ENCODE measurements around the gene TOR2A. TPM values are rescaled to one million over a fixed set of nuclear protein-coding genes. Genes with fewer than 3 reads are reported as not detected.

Gene TOR2A
- total and polyA plus RNA-seq, 5 donors from 2014 or later: 11.9 to 30.2 (median 23.2) TPM

DNA sequence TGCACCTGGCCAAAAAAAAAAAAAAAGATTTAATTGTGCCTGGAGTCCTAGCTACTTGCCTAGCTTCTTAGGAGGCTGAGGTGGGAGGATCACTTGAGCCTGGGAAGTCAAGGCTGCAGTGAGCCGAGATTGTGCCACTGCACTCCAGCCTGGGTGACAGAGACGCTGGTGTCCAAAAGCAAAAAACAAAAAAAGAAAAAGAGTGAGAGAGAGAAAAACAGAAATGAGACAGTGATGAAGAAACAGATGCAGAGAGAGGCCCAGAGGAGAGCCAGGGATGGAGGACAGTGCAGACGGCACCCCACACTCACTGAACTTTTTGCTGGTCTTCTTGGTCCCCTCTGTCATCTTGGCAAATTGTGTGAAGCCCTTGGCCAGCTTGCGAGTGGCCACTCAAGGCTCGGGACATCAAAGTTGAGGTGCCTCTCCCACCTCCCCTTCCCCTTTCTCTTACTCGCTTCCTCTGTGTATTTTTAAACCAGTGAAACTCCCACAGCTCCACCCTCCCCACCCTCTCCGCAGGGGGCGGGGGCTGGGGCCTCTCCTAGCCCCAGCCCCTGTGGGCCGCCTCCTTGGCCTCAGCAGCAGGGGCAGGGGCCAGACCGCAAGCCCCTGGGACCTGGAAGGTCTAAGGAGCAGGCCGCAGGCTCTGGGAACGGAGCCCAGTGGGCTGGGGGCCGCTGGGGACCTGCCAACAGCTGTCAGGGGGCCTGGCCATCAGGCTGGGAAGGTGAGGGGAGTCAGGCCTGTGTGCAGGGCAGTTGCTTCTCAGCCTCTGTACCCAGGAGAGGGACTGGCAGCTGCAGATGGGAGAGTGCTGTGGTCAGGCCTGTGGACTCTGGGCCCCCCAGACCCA is 43.4 kb upstream of the TOR2A start, which contains the start of gene SH2D3C:
Gene SH2D3C (minus strand): TSS at position 387 of the 856 bp plus-strand sequence. CDS start 39 bp downstream, at position 348.
- H3K27me3 Mint-ChIP-seq: no peaks in the 10 kb centered on the region
- peaks cover 13 to 67% (median 37%) of the 10 kb centered on the region in 4 donors for H3K4me1 Mint-ChIP-seq
- peak within 1 kb of the TSS; percentile 94 for H3K4me3 ChIP-seq (ENCODE audit: low read depth, low read length)
- no peaks in the 10 kb centered on the region for H3K27me3 ChIP-seq (ENCODE audit: control insufficient read depth, insufficient read depth, low read length)
- peak; percentile 31 to 32 for ATAC-seq (ENCODE audit: low read depth in 2 of 2)
- no peaks in the 10 kb centered on the region for H3K9me3 ChIP-seq (ENCODE audit: control insufficient read depth in 2 of 2, low read length in 2 of 2)
- peak in 2 of 3 donors; percentile 33 to 55 for DNase-seq
- H3K36me3 Mint-ChIP-seq: peaks cover 6% of the 10 kb centered on the region
- peak within 1 kb of the TSS; percentile 96 to 100 (median 98) for H3K4me3 Mint-ChIP-seq
- peak within 1 kb of the TSS; percentile 93 to 98 (median 95) for H3K27ac Mint-ChIP-seq
- peaks cover 83% of the 10 kb centered on the region for H3K4me1 ChIP-seq (ENCODE audit: control insufficient read depth, insufficient read depth, low read length, poor library complexity, severe bottlenecking)
- peaks cover 12% of the 10 kb centered on the region for H3K36me3 ChIP-seq (ENCODE audit: control insufficient read depth, insufficient read depth, low read length)
- H3K9me3 Mint-ChIP-seq: no peaks in the 10 kb centered on the region
- H3K27ac ChIP-seq (ENCODE audit: insufficient read depth, low read length, poor library complexity, severe bottlenecking): peak within 1 kb of the TSS; percentile 90

DNA sequence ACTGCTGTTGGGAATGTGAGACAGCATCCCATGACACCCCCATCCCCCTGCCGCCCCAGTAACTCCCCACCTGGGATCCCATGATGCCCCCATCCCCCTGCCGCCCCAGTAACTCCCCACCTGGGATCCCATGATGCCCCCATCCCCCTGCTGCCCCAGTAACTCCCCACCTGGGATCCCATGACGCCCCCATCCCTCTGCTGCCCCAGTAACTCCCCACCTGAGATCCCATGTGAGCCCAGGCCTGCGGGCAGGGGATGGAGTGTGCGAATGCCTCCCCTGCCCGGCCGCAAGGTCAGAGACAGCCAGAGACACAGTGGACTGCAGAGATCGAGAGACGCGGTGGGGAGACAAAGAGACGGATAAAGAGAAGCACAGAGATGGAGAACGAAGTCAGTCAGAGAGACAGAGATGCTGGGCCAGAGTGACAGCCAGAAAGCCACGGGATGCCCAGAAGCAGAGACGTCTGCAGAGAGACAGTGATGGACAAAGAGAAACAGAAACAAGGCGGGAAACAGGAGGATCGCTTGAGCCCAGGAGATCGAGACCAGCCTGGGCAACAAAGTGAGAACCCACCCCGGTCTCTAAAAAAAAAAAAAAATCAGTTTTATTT is 42.4 kb upstream of the TOR2A start:
- H3K4me3 ChIP-seq (ENCODE audit: low read depth, low read length): peak overlapping the region; percentile 94
- H3K4me3 Mint-ChIP-seq: peak overlapping the region; percentile 96 to 100 (median 98)
- H3K9me3 Mint-ChIP-seq: no peaks in the 10 kb centered on the region
- no peaks in the 10 kb centered on the region for H3K27me3 ChIP-seq (ENCODE audit: control insufficient read depth, insufficient read depth, low read length)
- H3K9me3 ChIP-seq (ENCODE audit: control insufficient read depth in 2 of 2, low read length in 2 of 2): no peaks in the 10 kb centered on the region
- H3K4me1 ChIP-seq (ENCODE audit: control insufficient read depth, insufficient read depth, low read length, poor library complexity, severe bottlenecking): peaks cover 72% of the 10 kb centered on the region
- H3K4me1 Mint-ChIP-seq: peaks cover 13 to 67% (median 30%) of the 10 kb centered on the region in 4 donors
- H3K36me3 Mint-ChIP-seq: peaks cover 9% of the 10 kb centered on the region
- H3K36me3 ChIP-seq (ENCODE audit: control insufficient read depth, insufficient read depth, low read length): peaks cover 22% of the 10 kb centered on the region
- DNase-seq (peak in 1 of 3 donors; percentile 43), ATAC-seq (ENCODE audit: low read depth in 2 of 2) (no peak)
- H3K27ac Mint-ChIP-seq: peak overlapping the region; percentile 93 to 98 (median 95)
- H3K27ac ChIP-seq (ENCODE audit: insufficient read depth, low read length, poor library complexity, severe bottlenecking): peak overlapping the region; percentile 90
- H3K27me3 Mint-ChIP-seq: no peaks in the 10 kb centered on the region

DNA sequence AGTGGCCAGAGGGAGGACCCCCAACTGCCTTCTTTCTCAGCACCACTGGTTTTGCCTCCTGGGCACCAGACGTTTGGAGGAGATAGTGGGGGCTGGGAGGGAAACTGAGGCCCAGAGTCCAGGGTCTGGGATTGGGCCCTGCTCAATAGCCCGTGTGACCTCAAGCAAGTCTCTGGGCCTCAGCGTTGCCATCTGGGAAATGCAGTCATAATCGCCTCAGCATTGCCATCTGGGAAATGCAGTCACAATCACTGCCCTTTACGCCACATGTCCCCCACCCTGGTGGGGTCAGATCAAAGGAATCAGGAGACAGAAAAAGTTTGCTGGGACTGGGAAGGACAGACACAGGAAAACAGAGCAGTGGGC is 41.8 kb upstream of the TOR2A start:
- Histone ChIP-seq H3K9me3 (ENCODE audit: control insufficient read depth in 2 of 2, low read length in 2 of 2) (no peaks in the 10 kb centered on the region), H3K27ac (ENCODE audit: insufficient read depth, low read length, poor library complexity, severe bottlenecking) (peak overlapping the region; percentile 90), H3K36me3 (ENCODE audit: control insufficient read depth, insufficient read depth, low read length) (peaks cover 22% of the 10 kb centered on the region), H3K27me3 (ENCODE audit: control insufficient read depth, insufficient read depth, low read length) (no peaks in the 10 kb centered on the region), H3K4me1 (ENCODE audit: control insufficient read depth, insufficient read depth, low read length, poor library complexity, severe bottlenecking) (peaks cover 67% of the 10 kb centered on the region), H3K4me3 (ENCODE audit: low read depth, low read length) (peak overlapping the region; percentile 89)
- Mint-ChIP-seq H3K4me3 (peak overlapping the region; percentile 96 to 100 (median 98)), H3K27ac (peak overlapping the region; percentile 93 to 98 (median 95)), H3K36me3 (peaks cover 9% of the 10 kb centered on the region), H3K4me1 (peaks cover 11 to 66% (median 28%) of the 10 kb centered on the region in 4 donors), H3K27me3 (no peaks in the 10 kb centered on the region), H3K9me3 (no peaks in the 10 kb centered on the region)
- ATAC-seq (ENCODE audit: low read depth in 2 of 2) (no peak), DNase-seq (peak in 1 of 3 donors; percentile 40)

DNA sequence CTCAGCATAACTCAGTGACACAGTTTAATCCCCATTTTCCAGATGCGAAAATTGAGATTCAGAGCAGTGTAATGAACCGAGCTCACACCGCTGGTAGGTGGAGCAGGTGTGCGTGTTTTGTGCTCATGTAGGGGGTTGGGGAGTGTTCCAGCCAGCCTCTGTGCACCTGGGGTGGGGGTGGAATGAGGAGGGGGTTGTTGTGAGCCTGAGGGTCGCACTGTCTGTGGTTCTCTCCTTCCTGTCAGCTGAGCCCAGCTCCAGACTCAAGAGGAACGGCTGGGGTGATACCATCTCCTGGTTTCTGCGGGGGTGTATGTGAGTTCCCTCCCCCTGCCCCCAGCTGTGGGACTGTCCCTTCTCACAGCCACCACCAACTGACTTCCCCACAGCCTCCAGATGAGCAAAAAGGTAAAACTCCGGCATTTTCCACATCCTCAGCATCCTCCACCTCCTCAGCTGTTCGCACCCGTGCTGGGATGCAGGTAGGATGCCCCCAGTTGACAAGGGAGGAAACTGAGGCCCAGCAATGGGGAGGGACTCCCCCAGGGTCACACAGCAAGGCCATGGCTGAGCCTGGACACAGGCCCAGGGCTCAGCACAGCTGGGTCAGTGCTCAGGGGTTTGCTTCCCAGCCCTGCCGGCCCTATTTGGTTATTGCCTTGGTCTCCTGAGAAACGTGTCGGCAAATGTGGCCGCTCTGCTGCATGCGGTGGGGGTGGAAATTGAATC is 41.3 kb upstream of the TOR2A start:
- ATAC-seq (ENCODE audit: low read depth in 2 of 2): peak; percentile 63 to 67
- Histone ChIP-seq H3K4me3 (ENCODE audit: low read depth, low read length) (peak overlapping the region; percentile 89), H3K27ac (ENCODE audit: insufficient read depth, low read length, poor library complexity, severe bottlenecking) (peak overlapping the region; percentile 90), H3K4me1 (ENCODE audit: control insufficient read depth, insufficient read depth, low read length, poor library complexity, severe bottlenecking) (peaks cover 67% of the 10 kb centered on the region), H3K9me3 (ENCODE audit: control insufficient read depth in 2 of 2, low read length in 2 of 2) (no peaks in the 10 kb centered on the region), H3K36me3 (ENCODE audit: control insufficient read depth, insufficient read depth, low read length) (peaks cover 22% of the 10 kb centered on the region), H3K27me3 (ENCODE audit: control insufficient read depth, insufficient read depth, low read length) (no peaks in the 10 kb centered on the region)
- DNase-seq: peak; percentile 55 to 95 (median 83)
- Mint-ChIP-seq H3K27me3 (no peaks in the 10 kb centered on the region), H3K4me1 (peaks cover 6 to 66% (median 26%) of the 10 kb centered on the region in 4 donors), H3K4me3 (peak overlapping the region; percentile 96 to 100 (median 98)), H3K36me3 (peaks cover 9% of the 10 kb centered on the region), H3K27ac (peak overlapping the region; percentile 93 to 98 (median 95)), H3K9me3 (no peaks in the 10 kb centered on the region)

DNA sequence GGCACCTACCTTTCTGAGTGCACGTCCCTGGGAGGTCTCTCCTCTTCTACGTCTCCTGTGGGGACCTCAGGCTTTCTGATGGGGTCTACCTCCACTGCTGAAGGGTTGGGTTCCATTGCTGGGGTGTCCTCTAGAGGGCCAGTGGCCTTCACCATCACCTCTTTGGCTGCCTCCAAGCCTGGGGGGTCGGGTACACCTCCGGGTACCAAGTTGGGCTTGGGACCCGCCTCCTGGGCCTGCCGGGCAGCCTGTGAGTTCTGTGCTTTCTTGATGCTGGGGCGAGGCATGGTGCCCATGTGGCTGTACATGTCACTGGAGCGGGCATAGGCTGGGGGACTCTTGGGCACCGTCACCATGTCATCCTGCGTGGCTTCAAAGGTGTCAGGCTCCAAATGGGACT is 38.9 kb upstream of the TOR2A start:
- H3K36me3 ChIP-seq (ENCODE audit: control insufficient read depth, insufficient read depth, low read length): peaks cover 22% of the 10 kb centered on the region
- peaks cover 5 to 68% (median 30%) of the 10 kb centered on the region in 4 donors for H3K4me1 Mint-ChIP-seq
- ATAC-seq (ENCODE audit: low read depth in 2 of 2): no peak
- no peaks in the 10 kb centered on the region for H3K9me3 Mint-ChIP-seq
- peak overlapping the region in 2 of 3 donors; percentile 36 to 83 for H3K27ac Mint-ChIP-seq
- no peak overlapping the region for H3K27ac ChIP-seq (ENCODE audit: insufficient read depth, low read length, poor library complexity, severe bottlenecking)
- H3K9me3 ChIP-seq (ENCODE audit: control insufficient read depth in 2 of 2, low read length in 2 of 2): no peaks in the 10 kb centered on the region
- no peaks in the 10 kb centered on the region for H3K27me3 Mint-ChIP-seq
- peak overlapping the region in 3 of 4 donors; percentile 54 to 94 (median 66) for H3K4me3 Mint-ChIP-seq
- no peak overlapping the region for H3K4me3 ChIP-seq (ENCODE audit: low read depth, low read length)
- no peaks in the 10 kb centered on the region for H3K27me3 ChIP-seq (ENCODE audit: control insufficient read depth, insufficient read depth, low read length)
- H3K36me3 Mint-ChIP-seq: peaks cover 11% of the 10 kb centered on the region
- no peak for DNase-seq
- peaks cover 68% of the 10 kb centered on the region for H3K4me1 ChIP-seq (ENCODE audit: control insufficient read depth, insufficient read depth, low read length, poor library complexity, severe bottlenecking)

DNA sequence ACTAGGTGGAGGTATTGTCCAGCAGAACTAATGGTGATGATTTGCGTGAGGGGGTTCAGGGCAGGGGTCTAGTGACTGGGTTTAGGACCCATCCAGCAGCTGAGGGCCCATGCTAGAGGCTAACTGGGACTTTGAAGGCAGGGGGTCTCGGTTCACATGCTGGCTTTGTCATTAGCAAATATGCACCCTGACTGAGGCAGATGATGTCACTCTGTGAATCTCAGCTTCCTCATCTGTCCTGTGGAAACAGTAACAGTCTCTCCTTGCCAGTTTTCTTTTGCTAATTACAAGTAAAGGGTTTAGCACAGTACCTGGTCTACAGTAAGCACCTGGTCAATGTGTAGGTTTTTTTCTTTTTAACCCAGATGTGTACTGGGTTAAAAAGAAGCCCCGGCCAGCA is 38.2 kb upstream of the TOR2A start:
- Histone ChIP-seq H3K9me3 (ENCODE audit: control insufficient read depth in 2 of 2, low read length in 2 of 2) (no peaks in the 10 kb centered on the region), H3K36me3 (ENCODE audit: control insufficient read depth, insufficient read depth, low read length) (peaks cover 22% of the 10 kb centered on the region), H3K27ac (ENCODE audit: insufficient read depth, low read length, poor library complexity, severe bottlenecking) (no peak overlapping the region), H3K27me3 (ENCODE audit: control insufficient read depth, insufficient read depth, low read length) (no peaks in the 10 kb centered on the region), H3K4me3 (ENCODE audit: low read depth, low read length) (no peak overlapping the region), H3K4me1 (ENCODE audit: control insufficient read depth, insufficient read depth, low read length, poor library complexity, severe bottlenecking) (peaks cover 68% of the 10 kb centered on the region)
- Mint-ChIP-seq H3K9me3 (no peaks in the 10 kb centered on the region), H3K4me1 (peaks cover 5 to 74% (median 33%) of the 10 kb centered on the region in 4 donors), H3K27me3 (no peaks in the 10 kb centered on the region), H3K27ac (peak overlapping the region; percentile 55 to 80 (median 65)), H3K4me3 (peak overlapping the region in 3 of 4 donors; percentile 11 to 94 (median 79)), H3K36me3 (peaks cover 15% of the 10 kb centered on the region)
- DNase-seq: no peak
- no peak for ATAC-seq (ENCODE audit: low read depth in 2 of 2)

DNA sequence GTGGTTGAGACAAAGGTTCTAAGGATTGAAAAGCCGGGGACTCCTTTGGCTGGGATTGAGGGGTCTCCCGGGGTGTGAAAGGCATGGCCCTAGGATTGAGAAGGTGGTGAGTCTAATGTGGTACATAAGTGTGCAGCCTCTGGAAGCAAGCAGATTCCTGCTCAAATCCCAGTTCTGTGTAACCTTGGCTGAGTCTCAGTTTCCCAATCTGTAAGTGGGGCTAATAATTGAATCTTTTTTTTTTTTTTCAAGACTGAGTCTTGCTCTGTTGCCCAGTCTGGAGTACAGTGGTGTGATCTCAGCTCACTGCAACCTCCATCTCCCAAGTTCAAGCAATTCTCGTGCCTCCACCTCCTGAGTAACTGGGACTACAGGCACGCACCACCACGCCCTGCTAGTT is 37.5 kb upstream of the TOR2A start:
- Histone ChIP-seq H3K4me3 (ENCODE audit: low read depth, low read length) (no peak overlapping the region), H3K36me3 (ENCODE audit: control insufficient read depth, insufficient read depth, low read length) (peaks cover 22% of the 10 kb centered on the region), H3K9me3 (ENCODE audit: control insufficient read depth in 2 of 2, low read length in 2 of 2) (no peaks in the 10 kb centered on the region), H3K4me1 (ENCODE audit: control insufficient read depth, insufficient read depth, low read length, poor library complexity, severe bottlenecking) (peaks cover 74% of the 10 kb centered on the region), H3K27me3 (ENCODE audit: control insufficient read depth, insufficient read depth, low read length) (no peaks in the 10 kb centered on the region), H3K27ac (ENCODE audit: insufficient read depth, low read length, poor library complexity, severe bottlenecking) (peak overlapping the region; percentile 97)
- no peaks in the 10 kb centered on the region for H3K27me3 Mint-ChIP-seq
- DNase-seq (no peak), ATAC-seq (ENCODE audit: low read depth in 2 of 2) (no peak)
- H3K27ac Mint-ChIP-seq: peak overlapping the region in 2 of 3 donors; percentile 55 to 65
- no peaks in the 10 kb centered on the region for H3K9me3 Mint-ChIP-seq
- H3K36me3 Mint-ChIP-seq: peaks cover 15% of the 10 kb centered on the region
- peak overlapping the region; percentile 46 to 94 (median 86) for H3K4me3 Mint-ChIP-seq
- H3K4me1 Mint-ChIP-seq: peaks cover 2 to 78% (median 34%) of the 10 kb centered on the region in 4 donors

Data from CD4-positive, CD25-positive, alpha-beta regulatory T cell (primary cell).